CD4-positive, alpha-beta memory T cell (primary cell): ENCODE data around the gene BDH1. TPM values are rescaled to one million over a fixed set of nuclear protein-coding genes. Genes with fewer than 3 reads are reported as not detected.
"Not testable (repeated sequence)": the region's sequence is repeated elsewhere in the genome, so short reads cannot be mapped to it uniquely, and the experiment has no call there.

Experiments used
- CTCF ChIA-PET: fragments of 350-600 bp; sonication (Branson Sonifier 250); formaldehyde crosslinking; loops from one replicate; lab custom pipeline; 2021; ENCODE audit warnings: inconsistent platforms; ENCODE audit not compliant: partially characterized antibody; lab: Charles Lee
- POLR2A ChIA-PET: fragments of 350-600 bp; sonication (Branson Sonifier 250); formaldehyde crosslinking; loops from one replicate; lab custom pipeline; 2021; ENCODE audit not compliant: partially characterized antibody; lab: Charles Lee
- DNase-seq, 5 donors: peaks; one replicate each; pipeline versions ENCODE4 v3.0.0 to v3.0.0-alpha.2; 2020 to 2022; ENCODE audit warnings: mixed read lengths in 1 of 5
- H3K27ac ChIP-seq: one replicate; pipeline ENCODE4 v1.7.0; 2013; ENCODE audit warnings: low read depth, low read length
- H3K27me3 ChIP-seq: 2 replicates; pipeline ENCODE4 v1.7.0; 2013; ENCODE audit warnings: mild to moderate bottlenecking, low read length, moderate library complexity; ENCODE audit not compliant: insufficient read depth
- H3K36me3 ChIP-seq: 2 replicates; pipeline ENCODE4 v1.7.0; 2013; ENCODE audit warnings: mild to moderate bottlenecking, low read length, moderate library complexity; ENCODE audit not compliant: insufficient read depth
- H3K4me1 ChIP-seq: 2 replicates; pipeline ENCODE4 v1.7.0; 2013; ENCODE audit warnings: mild to moderate bottlenecking, low read length, moderate library complexity; ENCODE audit not compliant: insufficient read depth
- H3K4me3 ChIP-seq, 2 donors: one replicate each; pipeline ENCODE4 v1.7.0; 2013; ENCODE audit warnings: low read length in 2 of 2, mild to moderate bottlenecking in 1 of 2
- H3K9me3 ChIP-seq, 2 donors: one replicate each; pipeline ENCODE4 v1.7.0; 2013; ENCODE audit warnings: low read length in 2 of 2, control low read depth in 1 of 2; ENCODE audit not compliant: control insufficient read depth in 1 of 2
- H3K27ac Mint-ChIP-seq, 7 donors: one replicate each; pipeline ENCODE4 v1.8.0; 2020 to 2021; ENCODE audit warnings: mixed read lengths in 7 of 7, mild to moderate bottlenecking in 6 of 7, inconsistent platforms in 3 of 7, moderate library complexity in 3 of 7
- H3K27me3 Mint-ChIP-seq, 2 donors: one replicate each; pipeline ENCODE4 v1.8.0; 2020 to 2021; ENCODE audit warnings: mixed read lengths in 2 of 2
- H3K36me3 Mint-ChIP-seq, 2 donors: one replicate each; pipeline ENCODE4 v1.8.0; 2020 to 2021; ENCODE audit warnings: mixed read lengths in 2 of 2, inconsistent platforms in 1 of 2, mild to moderate bottlenecking in 1 of 2
- H3K4me1 Mint-ChIP-seq, 4 donors: one replicate each; pipeline ENCODE4 v1.8.0; 2020 to 2021; ENCODE audit warnings: mixed read lengths in 4 of 4, mild to moderate bottlenecking in 1 of 4
- H3K4me3 Mint-ChIP-seq, 8 donors: one replicate each; pipeline ENCODE4 v1.8.0; 2020 to 2021; ENCODE audit warnings: mixed read lengths in 8 of 8, mild to moderate bottlenecking in 7 of 8, moderate library complexity in 6 of 8, inconsistent platforms in 3 of 8
- H3K9me3 Mint-ChIP-seq, 8 donors: one replicate each; pipeline ENCODE4 v1.8.0; 2020 to 2021; ENCODE audit warnings: mixed read lengths in 8 of 8, mild to moderate bottlenecking in 5 of 8, inconsistent platforms in 3 of 8, moderate library complexity in 1 of 8
- intact Hi-C: fragments of 100-400 bp; cut with micrococcal nuclease; formaldehyde crosslinking; loops from one replicate; pipeline ENCODE4 v1.15.1; 2023
- polyA plus RNA-seq, 2 donors: library from polyadenylated mRNA; unstranded; fragments of 300-500 nt; fragmentation: Illumina TruSeq; gene quantifications; one replicate each; pipeline ENCODE4 v1.2.3, GENCODE V29; 2021
- total RNA-seq, 2 experiments: library from RNA; stranded (reverse); gene quantifications; one replicate each; pipeline ENCODE4 v1.2.3, GENCODE V29; 2021

Gene BDH1
- total and polyA plus RNA-seq, 4 experiments from 2014 or later: 22.3 to 61.1 (median 43.1) TPM

- ChIA-PET CTCF (interaction anchor here (1.1 to 1.3 kb wide), 2 partner anchors 26 to 107 kb away, joined by 3 read pairs; no protein-coding TSS in a partner anchor), POLR2A (no interaction called here)
- Mint-ChIP-seq H3K36me3 (no peaks in the 10 kb centered on the region), H3K27ac (no peak overlapping the region), H3K4me3 (no peak overlapping the region), H3K27me3 (peaks cover 8 to 9% of the 10 kb centered on the region in 2 donors), H3K9me3 (no peaks in the 10 kb centered on the region), H3K4me1 (no peaks in the 10 kb centered on the region)
- no peak overlapping the region for H3K27ac ChIP-seq
- no peaks in the 10 kb centered on the region for H3K27me3 ChIP-seq
- intact Hi-C loops: no loop called here
- DNase-seq: no peak
- H3K36me3 ChIP-seq: no peaks in the 10 kb centered on the region
- no peaks in the 10 kb centered on the region for H3K4me1 ChIP-seq
- no peaks in the 10 kb centered on the region for H3K9me3 ChIP-seq
- H3K4me3 ChIP-seq: no peak overlapping the region
Observed at GRCh38 chr3:197484204-197484901, 71.4 kb downstream of the BDH1 start.

GRCh38 chr3:197482001-197482400, 73.8 kb downstream of the BDH1 start:
- CTCF ChIA-PET: no interaction called here
- Histone ChIP-seq H3K9me3 (no peaks in the 10 kb centered on the region), H3K36me3 (no peaks in the 10 kb centered on the region), H3K4me3 (no peak overlapping the region), H3K4me1 (no peaks in the 10 kb centered on the region), H3K27me3 (no peaks in the 10 kb centered on the region), H3K27ac (no peak overlapping the region)
- no peaks in the 10 kb centered on the region for H3K9me3 Mint-ChIP-seq
- DNase-seq: no peak
- intact Hi-C loops: no loop called here
- POLR2A ChIA-PET: no interaction called here
- peaks cover 9 to 13% of the 10 kb centered on the region in 2 donors for H3K27me3 Mint-ChIP-seq
- H3K36me3 Mint-ChIP-seq: no peaks in the 10 kb centered on the region
- H3K4me3 Mint-ChIP-seq: no peak overlapping the region
- no peaks in the 10 kb centered on the region for H3K4me1 Mint-ChIP-seq
- H3K27ac Mint-ChIP-seq: no peak overlapping the region

GRCh38 chr3:197480320-197480719, 75.4 kb downstream of the BDH1 start:
- Histone ChIP-seq H3K36me3 (no peaks in the 10 kb centered on the region), H3K4me3 (no peak overlapping the region), H3K27ac (no peak overlapping the region), H3K9me3 (no peaks in the 10 kb centered on the region), H3K27me3 (no peaks in the 10 kb centered on the region), H3K4me1 (no peaks in the 10 kb centered on the region)
- no peak overlapping the region for H3K27ac Mint-ChIP-seq
- H3K36me3 Mint-ChIP-seq: no peaks in the 10 kb centered on the region
- DNase-seq: no peak
- no peak overlapping the region for H3K4me3 Mint-ChIP-seq
- H3K4me1 Mint-ChIP-seq: no peaks in the 10 kb centered on the region
- ChIA-PET POLR2A (no interaction called here), CTCF (no interaction called here)
- peaks cover 16 to 17% of the 10 kb centered on the region in 2 donors for H3K27me3 Mint-ChIP-seq
- intact Hi-C loops: no loop called here
- no peaks in the 10 kb centered on the region for H3K9me3 Mint-ChIP-seq

GRCh38 chr3:197478746-197479668, 76.8 kb downstream of the BDH1 start:
- Mint-ChIP-seq H3K9me3 (no peaks in the 10 kb centered on the region), H3K4me1 (no peaks in the 10 kb centered on the region), H3K36me3 (no peaks in the 10 kb centered on the region), H3K4me3 (no peak overlapping the region), H3K27me3 (peaks cover 18% of the 10 kb centered on the region in 2 donors), H3K27ac (no peak overlapping the region)
- ChIA-PET POLR2A (no interaction called here), CTCF (no interaction called here)
- no peak overlapping the region for H3K27ac ChIP-seq
- intact Hi-C loops: no loop called here
- no peak for DNase-seq
- no peaks in the 10 kb centered on the region for H3K9me3 ChIP-seq
- no peaks in the 10 kb centered on the region for H3K36me3 ChIP-seq
- no peaks in the 10 kb centered on the region for H3K27me3 ChIP-seq
- no peaks in the 10 kb centered on the region for H3K4me1 ChIP-seq
- H3K4me3 ChIP-seq: no peak overlapping the region

- H3K4me1 Mint-ChIP-seq, H3K4me3 ChIP-seq, H3K27me3 ChIP-seq, H3K4me3 Mint-ChIP-seq, H3K4me1 ChIP-seq, H3K27ac Mint-ChIP-seq, H3K36me3 Mint-ChIP-seq, intact Hi-C loops, CTCF ChIA-PET, H3K9me3 Mint-ChIP-seq, H3K27ac ChIP-seq, DNase-seq, POLR2A ChIA-PET, H3K36me3 ChIP-seq, H3K9me3 ChIP-seq: not testable (repeated sequence)
- H3K27me3 Mint-ChIP-seq: peaks cover 19 to 22% of the 10 kb centered on the region in 2 donors
Observed at GRCh38 chr3:197477816-197478215, 78.0 kb downstream of the BDH1 start.

- H3K4me1 Mint-ChIP-seq: no peaks in the 10 kb centered on the region
- no peak overlapping the region for H3K27ac Mint-ChIP-seq
- ChIA-PET POLR2A (no interaction called here), CTCF (no interaction called here)
- no peaks in the 10 kb centered on the region for H3K9me3 ChIP-seq
- no peak for DNase-seq
- H3K4me3 ChIP-seq: no peak overlapping the region
- peaks cover 20 to 25% of the 10 kb centered on the region in 2 donors for H3K27me3 Mint-ChIP-seq
- no peaks in the 10 kb centered on the region for H3K27me3 ChIP-seq
- no peak overlapping the region for H3K4me3 Mint-ChIP-seq
- no peaks in the 10 kb centered on the region for H3K36me3 Mint-ChIP-seq
- no peak overlapping the region for H3K27ac ChIP-seq
- H3K36me3 ChIP-seq: no peaks in the 10 kb centered on the region
- intact Hi-C loops: no loop called here
- H3K9me3 Mint-ChIP-seq: no peaks in the 10 kb centered on the region
- no peaks in the 10 kb centered on the region for H3K4me1 ChIP-seq
Observed at GRCh38 chr3:197475997-197476525, 79.7 kb downstream of the BDH1 start.

GRCh38 chr3:197475514-197475913, 80.3 kb downstream of the BDH1 start:
- no peak overlapping the region for H3K27ac Mint-ChIP-seq
- DNase-seq: no peak
- H3K4me1 Mint-ChIP-seq: no peaks in the 10 kb centered on the region
- ChIA-PET CTCF (no interaction called here), POLR2A (no interaction called here)
- Histone ChIP-seq H3K36me3 (no peaks in the 10 kb centered on the region), H3K4me3 (no peak overlapping the region), H3K4me1 (no peaks in the 10 kb centered on the region), H3K9me3 (no peaks in the 10 kb centered on the region), H3K27me3 (no peaks in the 10 kb centered on the region), H3K27ac (no peak overlapping the region)
- H3K36me3 Mint-ChIP-seq: no peaks in the 10 kb centered on the region
- H3K27me3 Mint-ChIP-seq: peaks cover 20 to 24% of the 10 kb centered on the region in 2 donors
- no peaks in the 10 kb centered on the region for H3K9me3 Mint-ChIP-seq
- no peak overlapping the region for H3K4me3 Mint-ChIP-seq
- intact Hi-C loops: no loop called here
